Measurements from ENCODE around the gene PDE3B.

The PDE3B gene

DNA sequence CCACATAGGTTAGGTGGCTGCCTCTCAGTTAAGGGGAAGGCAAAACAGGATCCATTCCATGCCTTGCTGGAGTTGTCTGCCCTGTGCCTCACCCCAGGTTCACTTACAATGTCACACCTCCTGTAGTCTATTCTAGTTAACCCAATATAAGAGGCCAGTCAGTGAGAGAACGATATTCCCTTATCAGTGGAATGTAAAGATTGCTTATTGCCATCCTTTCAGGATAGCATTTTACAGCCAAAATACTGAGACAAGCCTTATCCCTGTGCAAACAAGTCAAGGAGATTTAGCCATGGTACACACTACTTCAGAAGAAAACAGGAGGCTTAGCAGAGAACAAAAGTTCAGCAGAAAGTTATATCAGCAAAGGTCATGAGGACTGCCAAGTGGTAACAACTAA, 242.9 kb downstream of the PDE3B start:
- DNase-seq (ENCODE audit: low spot score) = no peak

DNA sequence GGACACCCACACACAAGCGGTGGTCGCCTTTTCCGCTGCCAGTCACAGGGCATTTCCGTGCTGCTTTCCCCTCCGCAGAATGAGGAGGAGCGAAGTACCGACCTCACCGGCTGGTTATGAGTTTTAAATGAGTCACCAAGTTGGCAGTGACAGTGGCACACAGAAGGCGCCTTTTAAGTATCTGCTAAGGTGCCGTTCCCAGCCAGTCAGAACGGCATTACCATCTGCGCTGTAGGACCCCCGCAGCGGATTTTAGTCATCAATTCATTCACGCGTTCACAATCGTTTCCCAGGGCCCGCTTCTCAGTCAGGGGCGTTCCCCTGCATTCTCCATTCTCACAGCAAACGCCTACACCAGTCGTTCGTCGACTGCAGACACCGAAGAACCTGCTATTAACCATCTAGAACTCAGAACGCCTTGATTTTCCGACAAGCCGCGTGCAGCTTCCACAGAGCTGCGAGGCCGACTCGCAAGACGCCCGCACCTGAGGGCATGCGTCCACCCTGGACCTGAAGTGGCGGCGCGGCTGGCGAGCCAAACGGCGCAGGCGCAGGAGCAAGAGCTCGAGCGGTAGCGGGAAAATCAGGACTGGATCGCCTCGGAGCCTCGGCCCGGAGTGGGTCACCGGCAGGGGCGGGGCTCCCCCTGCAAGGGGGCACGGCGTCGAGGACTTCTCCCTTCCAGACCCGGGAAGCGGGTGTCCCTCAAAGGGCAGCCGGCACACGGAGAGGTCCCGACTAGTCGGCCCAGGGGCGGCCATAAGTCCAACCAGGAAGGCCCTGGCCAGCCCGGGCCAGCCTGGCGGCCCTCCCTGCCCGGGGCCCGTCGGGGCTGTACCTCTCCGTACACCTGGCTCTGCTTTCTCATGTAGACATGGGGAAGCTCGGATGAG, 247.8 kb downstream of the PDE3B start:
- peak; percentile 96 for DNase-seq (ENCODE audit: low spot score)

DNA sequence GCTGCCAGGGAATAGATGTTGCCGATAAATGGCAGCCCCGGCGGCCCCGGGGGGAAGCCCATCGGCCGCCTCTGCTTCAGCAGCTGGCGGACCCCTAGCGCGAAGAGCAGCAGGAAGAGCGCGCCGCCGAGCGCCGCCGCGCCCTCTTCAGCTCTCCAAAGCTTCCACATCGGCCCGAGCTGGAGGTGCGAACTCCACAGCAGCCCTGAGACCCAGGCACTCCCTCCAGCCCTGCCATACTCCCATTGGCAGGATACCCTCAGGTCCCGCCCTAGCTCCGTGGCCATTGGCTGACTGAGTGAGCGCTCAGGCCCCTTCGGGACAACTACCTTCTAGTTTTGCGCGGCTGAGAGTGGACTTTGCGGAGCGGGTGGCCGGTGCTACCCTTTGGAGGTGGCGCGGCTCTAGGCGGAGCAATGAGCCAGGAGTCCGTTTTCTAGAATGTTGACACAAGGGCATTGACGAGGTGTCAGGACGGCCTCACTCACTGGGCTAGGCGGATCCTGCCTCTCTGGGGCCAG, 248.5 kb downstream of the PDE3B start, which contains the start of gene CYP2R1:
CYP2R1 (minus strand) TSS at position 196 of the 521 bp plus-strand sequence; CDS start at position 170, 26 bp downstream.
- DNase-seq (ENCODE audit: low spot score) = peak; percentile 98

DNA sequence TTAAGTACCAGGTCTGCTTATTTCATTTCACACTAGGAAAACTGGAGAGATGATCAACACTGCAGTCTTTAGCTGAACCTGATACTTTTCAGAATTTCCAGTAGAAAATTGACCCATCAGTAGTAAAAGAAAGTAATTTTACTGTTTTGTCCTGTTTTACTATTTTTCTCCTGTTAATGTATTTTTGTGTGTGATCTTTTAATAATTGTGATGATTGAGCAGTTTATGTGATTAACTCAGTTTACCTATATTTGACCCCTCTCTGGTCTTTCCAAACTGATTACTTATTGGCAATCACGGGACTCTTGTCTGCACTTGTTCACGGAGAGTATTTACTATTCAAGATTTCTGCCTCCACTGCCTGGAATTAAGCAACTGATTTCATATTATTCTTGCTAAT, 249.0 kb downstream of the PDE3B start:
- no peak for DNase-seq (ENCODE audit: low spot score)

DNA sequence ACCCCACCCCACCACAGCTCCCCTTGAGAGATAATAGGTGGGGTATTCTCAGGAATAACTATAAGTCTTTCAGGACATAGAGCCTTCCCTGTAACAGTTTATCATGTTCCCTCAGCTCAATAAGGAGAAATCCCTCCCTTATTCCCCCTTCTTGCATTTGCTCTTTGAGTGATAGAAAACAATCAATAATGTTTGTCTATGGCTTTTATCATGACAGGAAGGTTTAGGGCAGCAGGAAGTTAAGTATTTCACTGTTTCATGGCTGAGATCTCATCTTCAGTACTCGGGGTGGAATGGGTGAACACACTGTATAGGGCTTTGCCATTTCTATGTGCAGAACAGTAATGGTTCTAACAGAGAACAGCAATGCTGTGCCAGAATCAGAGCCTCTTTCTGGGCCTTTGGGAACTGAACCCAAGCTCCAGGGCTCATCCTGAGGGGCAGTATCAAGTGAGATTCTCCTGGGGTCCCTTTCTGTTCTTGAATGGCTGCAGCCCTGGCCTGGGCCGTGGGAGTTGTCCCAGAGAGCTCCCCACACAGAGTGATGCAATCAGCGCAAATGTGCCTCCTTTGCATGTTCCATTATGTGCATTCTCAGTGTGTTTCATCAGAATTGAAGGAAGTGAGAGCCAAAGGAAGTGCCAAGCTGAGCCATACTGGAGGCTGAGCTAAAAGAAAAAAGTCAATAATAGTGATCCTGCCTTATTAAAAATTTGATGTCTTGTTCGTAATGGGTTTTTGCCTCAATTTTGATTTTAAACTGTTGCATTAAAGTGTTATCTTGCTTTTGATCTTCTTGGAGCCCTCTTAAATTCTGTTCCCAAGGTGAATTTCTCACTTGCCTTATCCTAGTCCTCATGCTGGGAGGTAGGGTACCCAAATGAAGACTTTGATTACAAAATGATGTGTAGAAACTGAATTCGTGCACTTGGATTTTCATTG, 251.3 kb downstream of the PDE3B start:
- DNase-seq (ENCODE audit: low spot score) = peak; percentile 41

GRCh38 chr11:14898355-14898754, 254.8 kb downstream of the PDE3B start:
- no peak for DNase-seq (ENCODE audit: low spot score)

DNA sequence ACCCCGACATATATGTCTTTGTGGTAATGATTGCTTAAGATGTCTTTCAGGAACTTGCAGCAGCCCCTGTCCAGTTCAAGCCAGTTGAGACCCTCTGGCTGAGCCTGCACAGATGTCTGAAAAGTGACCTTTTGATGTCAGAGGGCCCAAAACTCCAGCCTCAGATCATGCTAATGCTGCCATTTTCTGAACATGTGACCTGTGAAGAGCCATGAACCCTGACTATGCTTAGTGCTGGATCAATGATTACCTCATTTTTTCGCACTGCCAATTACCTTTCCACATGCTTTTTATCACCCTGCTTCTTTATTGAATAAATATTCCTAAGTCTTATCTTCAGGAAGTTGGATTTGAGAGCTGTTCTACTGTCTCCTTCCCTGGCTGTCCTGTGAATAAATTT, 255.3 kb downstream of the PDE3B start:
- DNase-seq (ENCODE audit: low spot score) = no peak

- peak; percentile 30 for DNase-seq (ENCODE audit: low spot score)
These were observed 259.2 kb downstream of the PDE3B start for GRCh38 chr11:14902650-14903350.

DNA sequence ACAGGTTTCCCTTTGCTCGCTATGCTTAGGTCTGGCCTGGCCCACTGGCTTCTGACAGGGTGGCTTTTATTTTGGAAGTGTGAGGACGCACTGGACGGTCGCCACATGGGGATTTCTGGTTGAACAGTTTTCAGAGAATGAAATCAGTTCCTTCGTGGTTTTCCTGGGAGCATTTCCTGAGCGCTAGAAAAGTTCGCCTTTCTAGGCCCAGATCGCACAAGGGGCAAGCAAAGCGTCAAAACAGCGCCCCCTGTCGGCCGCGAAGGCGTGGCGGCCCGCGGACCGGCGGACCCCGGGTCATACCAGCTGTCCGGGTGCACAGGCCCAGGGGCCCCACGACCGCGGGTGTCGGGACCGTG, 261.1 kb downstream of the PDE3B start:
- DNase-seq (ENCODE audit: low spot score) = peak; percentile 85

GRCh38 chr11:14905104-14906033, 261.8 kb downstream of the PDE3B start:
- DNase-seq (ENCODE audit: low spot score) = peak; percentile 42

- DNase-seq (ENCODE audit: low spot score) = no peak
These were observed 263.0 kb downstream of the PDE3B start for GRCh38 chr11:14906578-14906977.

GRCh38 chr11:14906993-14907392, 263.4 kb downstream of the PDE3B start:
- DNase-seq (ENCODE audit: low spot score) = no peak

- peak; percentile 25 for DNase-seq (ENCODE audit: low spot score)
These were observed 264.0 kb downstream of the PDE3B start for GRCh38 chr11:14907411-14908213.

DNA sequence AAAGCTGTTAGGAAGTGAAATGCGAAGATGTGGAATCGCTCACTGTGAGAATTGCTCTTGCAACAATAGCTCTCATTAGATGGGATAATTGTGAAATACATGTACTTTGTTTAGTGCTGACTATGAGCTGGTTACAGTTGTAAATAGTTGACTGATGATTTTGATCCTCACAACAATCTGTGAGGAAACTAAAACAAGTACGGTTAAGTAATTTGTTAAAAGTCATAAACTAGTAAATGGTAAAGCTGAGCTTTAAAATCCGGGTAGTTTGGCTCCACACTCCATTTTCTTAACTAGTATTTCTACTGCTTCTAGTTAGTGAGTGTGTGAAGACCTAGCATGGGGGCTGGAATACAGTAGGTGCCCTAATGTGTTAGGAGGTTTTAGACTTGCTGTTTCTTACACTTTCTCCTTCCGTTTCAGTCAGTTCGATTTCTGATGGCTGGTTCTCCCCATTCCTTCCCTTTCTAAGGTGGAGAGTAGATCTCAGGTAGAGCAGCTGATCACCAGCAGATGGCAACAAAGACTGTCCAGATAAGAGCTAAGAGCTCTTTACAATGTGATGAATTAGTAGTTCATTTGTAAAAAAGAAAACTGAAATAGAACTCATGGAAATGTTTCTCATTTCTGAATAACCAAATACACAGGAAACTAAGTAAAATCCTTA, 264.7 kb downstream of the PDE3B start:
- DNase-seq (ENCODE audit: low spot score) = peak; percentile 37

GRCh38 chr11:14914536-14914935, 270.9 kb downstream of the PDE3B start:
- DNase-seq (ENCODE audit: low spot score) = no peak

GRCh38 chr11:14916403-14916802, 272.8 kb downstream of the PDE3B start:
- no peak for DNase-seq (ENCODE audit: low spot score)
